Measurements from ENCODE around the gene HRH4.

The HRH4 gene

DNA sequence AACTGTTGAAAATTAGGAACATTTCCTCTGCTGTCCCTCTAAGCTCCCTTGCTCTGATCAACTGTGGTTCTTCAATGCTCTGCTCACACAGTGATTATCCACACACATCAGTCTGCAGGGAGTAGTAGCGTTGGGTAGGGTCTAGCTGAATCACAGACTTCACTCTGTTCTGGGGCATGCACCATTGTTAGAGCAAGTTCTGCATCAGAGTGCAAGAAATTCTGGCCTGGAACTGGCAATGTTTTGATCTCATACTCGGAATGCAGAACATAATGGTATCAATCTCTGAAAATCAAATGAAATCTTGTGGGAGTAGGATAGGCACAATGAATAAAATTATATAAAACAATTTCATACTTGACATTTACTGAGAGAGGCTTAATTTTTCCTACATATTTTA lies 55.3 kb downstream of the HRH4 start:
- DNase-seq, result no peak

DNA sequence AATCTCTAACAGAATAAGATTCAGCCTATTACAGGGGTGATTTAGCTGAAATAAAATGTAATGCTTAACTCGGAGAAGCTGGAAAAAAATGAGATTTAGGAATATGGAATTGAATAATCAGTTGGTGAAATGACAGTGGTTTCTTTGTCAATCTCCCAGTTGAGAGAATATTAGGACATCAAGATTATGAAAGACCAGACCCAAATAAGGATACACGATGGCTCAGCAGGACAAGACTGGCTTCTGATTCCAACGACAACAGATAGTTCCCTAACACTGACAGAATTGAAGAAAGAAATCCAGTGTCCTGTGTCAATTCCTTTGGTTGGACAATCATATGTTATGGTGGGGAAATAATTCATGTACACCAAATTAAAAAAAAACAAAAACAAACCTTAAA lies 55.8 kb downstream of the HRH4 start:
- no peak for DNase-seq

- no peak for DNase-seq
These were observed 57.1 kb downstream of the HRH4 start for GRCh38 chr18:24517554-24517953.

DNA sequence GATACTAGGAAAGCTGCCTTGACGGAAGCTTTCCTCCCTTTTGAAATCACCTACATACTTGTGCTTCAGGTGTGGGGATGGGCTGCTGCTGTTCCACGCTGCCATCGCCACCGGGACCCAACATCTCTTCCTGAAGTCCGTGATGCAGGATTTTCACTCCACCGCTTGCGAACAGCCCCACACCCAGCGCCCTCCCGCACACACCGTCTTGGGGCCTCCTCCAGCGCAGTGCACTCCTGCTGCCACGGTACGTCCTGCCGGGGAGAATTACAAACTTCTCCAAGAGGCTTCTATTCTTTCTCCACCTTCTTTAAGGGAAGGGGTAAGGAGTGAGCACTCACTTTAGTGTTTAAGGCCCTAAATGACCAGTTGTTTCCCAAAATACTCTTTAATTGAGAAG lies 58.2 kb downstream of the HRH4 start:
- no peak for DNase-seq

All from activated gamma-delta T cell treated with Interleukin-2 at 50 U/mL for 16 hours (primary cell).